Heart left ventricle (tissue), 16 donors: Measurements from ENCODE around the gene CISD2. TPM values are rescaled to one million over a fixed set of nuclear protein-coding genes. Genes with fewer than 3 reads are reported as not detected.

Experiments used
- ATAC-seq, 4 donors: fragments of 200-7000 bp; cut with Tn5 transposase; one replicate each; pipeline ENCODE4 v1.9.1; 2020 to 2022; ENCODE audit warnings: moderate library complexity in 4 of 4, mild to moderate bottlenecking in 3 of 4, moderate number of reproducible peaks in 1 of 4
- DNase-seq, 5 donors: peaks; one replicate each; pipeline ENCODE4 v3.0.0-alpha.2; 2020
- H3K27ac ChIP-seq, 12 donors: fragments of 200-600 bp; sonication (generic) in 4 of 12; one replicate each; pipeline versions ENCODE4 v1.5.0 to v1.8.0; 2016 to 2022; ENCODE audit warnings: mild to moderate bottlenecking in 2 of 12
- H3K27me3 ChIP-seq, 9 donors: fragments of 200-600 bp; sonication (generic) in 2 of 9; one replicate each; pipeline versions ENCODE4 v1.5.1 to v1.8.0; 2016 to 2022; ENCODE audit warnings: mild to moderate bottlenecking in 3 of 9
- H3K36me3 ChIP-seq, 9 donors: fragments of 200-600 bp; sonication (generic) in 2 of 9; one replicate each; pipeline versions ENCODE4 v1.5.0 to v1.8.0; 2018 to 2022; ENCODE audit warnings: mild to moderate bottlenecking in 2 of 9
- H3K4me1 ChIP-seq, 12 donors: fragments of 200-600 bp; sonication (generic) in 4 of 12; one replicate each; pipeline versions ENCODE4 v1.5.0 to v1.8.0; 2016 to 2022; ENCODE audit warnings: mild to moderate bottlenecking in 3 of 12
- H3K4me3 ChIP-seq, 12 donors: fragments of 200-600 bp; sonication (generic) in 4 of 12; one replicate each; pipeline versions ENCODE4 v1.5.0 to v1.8.0; 2017 to 2022; ENCODE audit warnings: mild to moderate bottlenecking in 9 of 12, moderate library complexity in 4 of 12
- H3K9me3 ChIP-seq, 12 donors: fragments of 200-600 bp; sonication (generic) in 4 of 12; one replicate each; pipeline versions ENCODE4 v1.5.0 to v1.8.0; 2016 to 2022; ENCODE audit warnings: mild to moderate bottlenecking in 1 of 12
- POLR2A ChIP-seq, 2 donors: fragments of 450-650 bp; IDR thresholded peaks; one replicate each; pipeline ENCODE4 v1.6.1; 2017; ENCODE audit warnings: antibody characterized with exemption in 2 of 2, mild to moderate bottlenecking in 2 of 2, moderate library complexity in 2 of 2
- WGBS, 4 donors: extraction: QIAGEN DNeasy Blood & Tissue Kit in 2 of 4; methylation state at CpG; one replicate each; pipeline versions ENCODE4 v1.1.5 to v1.1.7; 2013 to 2018; 5-methylcytosine and 5-hydroxymethylcytosine counted together
- intact Hi-C, 10 donors: fragments of 100-400 bp; cut with DNase I; formaldehyde crosslinking; loops; one replicate each; pipeline versions ENCODE4 v1.11.1 to v1.14.2; 2022
- polyA plus RNA-seq, 2 donors: library from polyadenylated mRNA; stranded (reverse); fragments of 200-250 nt; gene quantifications; one replicate each; pipeline ENCODE4 v1.2.3, GENCODE V29; 2013
- total RNA-seq, 9 donors: library from RNA; depleted of rRNA in 2 of 9; stranded (reverse); fragments of >200 nt in 2 of 9; fragmentation: NEBNext Ultra II Directional in 3 of 9; extraction: Animal tissue kit (Norgen Biotek cat#: 25700) in 3 of 9; gene quantifications; one replicate each; pipeline versions ENCODE4 v1.1.0 to v1.2.4, GENCODE V29; 2016 to 2023
- TF ChIP-seq, protein P1 (sequence below), 12 donors: fragments of 200-600 bp; sonication (generic) in 4 of 12; IDR thresholded peaks; one replicate each; pipeline versions ENCODE4 v1.5.0 to v1.8.0; 2018 to 2022; ENCODE audit warnings: antibody characterized with exemption in 12 of 12, mild to moderate bottlenecking in 5 of 12
- donor health status: ischemic (EF 13 %, LVEDD 7.1; RV severe dilation, severe dysfunction).
- donor health status: healthy with polysubstance abuse.
- donor health status: DM: no; HTN: yes; CAD: no.
- donor health status: DM: no; HTN: no; CAD: no.
- donor health status: ischemic (EF 25% LVEDD 6.9; RV normal size, moderate dysfunction).
- donor health status: ischemic (EF 25% LVEDD 5.7; RV mildly dilated, moderate dysfunction).
- donor health status: healthy.
- donor health status: DM: yes; HTN: yes; CAD: no.
- donor health status: ischemic (EF 35%, LVEDD 5.7; RV mildly dilated, moderate dysfunction).
- donor health status: nonischemic (EF 11% LVEDD 7.7; RV severe dilation, severe dysfunction).
- donor health status: DM: yes; HTN: yes; CAD: no.
- donor health status: PGD.
- donor health status: ischemic (EF 29% LVEDD 5.4; RV normal size, mild dysfunction).
- donor health status: nonischemic (EF 23%, LVEDD 6.1; RV moderate dilation, normal function).

Gene CISD2
- total and polyA plus RNA-seq, 11 donors: 9.0 to 35.8 (median 18.4) TPM

DNA sequence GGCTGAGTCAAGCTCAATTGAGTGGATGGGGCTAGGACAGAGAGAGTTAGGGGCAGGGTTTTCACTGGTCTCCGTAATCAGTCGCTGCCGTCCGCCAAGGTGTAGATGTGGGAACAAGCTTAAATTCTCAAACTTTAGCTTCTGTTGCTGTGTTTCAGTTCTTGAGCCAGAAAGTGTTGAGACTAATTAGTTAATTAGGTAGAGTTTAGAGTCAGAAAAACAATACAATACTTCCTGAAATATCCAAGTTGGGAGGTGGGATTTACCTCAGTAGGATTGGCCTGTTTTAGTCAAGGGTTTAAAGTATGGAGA lies 40.3 kb upstream of the CISD2 start:
- 0% methylated on average over 4 of the region's 4 CpGs for WGBS, 4 donors
- intact Hi-C loops: loop anchor here in 8 of 10 donors (2.0 to 10.0 kb wide), 7 partner anchors 40 to 324 kb away; partner anchors contain the start of genes CISD2 (in 4 of the 8), SLC9B1 (in 3 of the 8), MANBA (in 1 of the 8) and NFKB1 (in 1 of the 8)

GRCh38 chr4:102829803-102830202 lies 39.0 kb upstream of the CISD2 start:
- Histone ChIP-seq H3K4me3 (no peak overlapping the region), H3K9me3 (no peaks in the 10 kb centered on the region), H3K4me1 (peaks cover 0 to 31% (median 11%) of the 10 kb centered on the region in 12 donors), H3K27me3 (no peaks in the 10 kb centered on the region), H3K36me3 (peaks cover 0 to 3% (median 0%) of the 10 kb centered on the region in 9 donors), H3K27ac (peak overlapping the region in 2 of 12 donors; percentile 100)
- 91 to 96% (median 95%) methylated on average over 7 of the region's 7 CpGs for WGBS, 4 donors
- no peak for TF ChIP-seq POLR2A (IDR thresholded peaks at IDR 0.05)
- TF ChIP-seq, protein P1, sequence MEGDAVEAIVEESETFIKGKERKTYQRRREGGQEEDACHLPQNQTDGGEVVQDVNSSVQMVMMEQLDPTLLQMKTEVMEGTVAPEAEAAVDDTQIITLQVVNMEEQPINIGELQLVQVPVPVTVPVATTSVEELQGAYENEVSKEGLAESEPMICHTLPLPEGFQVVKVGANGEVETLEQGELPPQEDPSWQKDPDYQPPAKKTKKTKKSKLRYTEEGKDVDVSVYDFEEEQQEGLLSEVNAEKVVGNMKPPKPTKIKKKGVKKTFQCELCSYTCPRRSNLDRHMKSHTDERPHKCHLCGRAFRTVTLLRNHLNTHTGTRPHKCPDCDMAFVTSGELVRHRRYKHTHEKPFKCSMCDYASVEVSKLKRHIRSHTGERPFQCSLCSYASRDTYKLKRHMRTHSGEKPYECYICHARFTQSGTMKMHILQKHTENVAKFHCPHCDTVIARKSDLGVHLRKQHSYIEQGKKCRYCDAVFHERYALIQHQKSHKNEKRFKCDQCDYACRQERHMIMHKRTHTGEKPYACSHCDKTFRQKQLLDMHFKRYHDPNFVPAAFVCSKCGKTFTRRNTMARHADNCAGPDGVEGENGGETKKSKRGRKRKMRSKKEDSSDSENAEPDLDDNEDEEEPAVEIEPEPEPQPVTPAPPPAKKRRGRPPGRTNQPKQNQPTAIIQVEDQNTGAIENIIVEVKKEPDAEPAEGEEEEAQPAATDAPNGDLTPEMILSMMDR (IDR thresholded peaks at IDR 0.05): no peak
- ATAC-seq: no peak
- intact Hi-C loops: loop anchor here in 8 of 10 donors (2.0 to 10.0 kb wide), 7 partner anchors 39 to 325 kb away; partner anchors contain the start of genes CISD2 (in 4 of the 8), SLC9B1 (in 3 of the 8), MANBA (in 1 of the 8) and NFKB1 (in 1 of the 8)
- no peak for DNase-seq

More for the DNA sequence above, 40.3 kb upstream of the CISD2 start:
- no peak for ATAC-seq
- peaks cover 0 to 43% (median 24%) of the 10 kb centered on the region in 12 donors for H3K4me1 ChIP-seq
- H3K27me3 ChIP-seq: no peaks in the 10 kb centered on the region
- DNase-seq: no peak
- peaks cover 0 to 14% (median 2%) of the 10 kb centered on the region in 9 donors for H3K36me3 ChIP-seq
- no peaks in the 10 kb centered on the region for H3K9me3 ChIP-seq
- TF ChIP-seq, protein P1 (IDR thresholded peaks at IDR 0.05): no peak
- TF ChIP-seq POLR2A (IDR thresholded peaks at IDR 0.05): no peak
- H3K27ac ChIP-seq: peak overlapping the region; percentile 100
- H3K4me3 ChIP-seq: peak overlapping the region; percentile 83 to 99 (median 91)

DNA sequence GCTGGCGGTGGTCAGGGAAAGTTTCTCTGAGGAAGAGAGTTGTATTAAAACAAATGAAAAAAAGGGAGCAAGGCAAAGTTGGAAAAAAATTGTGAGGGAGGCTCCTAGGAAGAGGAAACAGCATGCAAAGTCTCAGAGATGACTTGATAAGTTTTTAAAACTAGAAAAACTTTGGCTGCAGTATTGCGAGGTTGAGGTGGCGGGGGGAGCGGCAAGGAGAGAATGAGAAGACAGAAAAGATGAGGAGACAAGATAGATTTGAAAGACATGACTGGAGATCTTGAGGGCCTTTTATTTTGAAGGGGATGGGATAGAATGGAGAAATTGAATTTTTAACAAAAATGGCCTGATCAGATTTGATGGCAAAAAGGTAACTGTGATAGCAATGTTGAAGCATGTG lies 36.7 kb upstream of the CISD2 start:
- ATAC-seq: no peak
- H3K4me3 ChIP-seq: no peak overlapping the region
- H3K9me3 ChIP-seq: no peaks in the 10 kb centered on the region
- no peak overlapping the region for H3K27ac ChIP-seq
- TF ChIP-seq, protein P1 (IDR thresholded peaks at IDR 0.05): no peak
- no peak for TF ChIP-seq POLR2A (IDR thresholded peaks at IDR 0.05)
- intact Hi-C loops: no loop called here
- 86 to 92% (median 88%) methylated on average over 4 of the region's 4 CpGs for WGBS, 4 donors
- no peaks in the 10 kb centered on the region for H3K27me3 ChIP-seq
- H3K4me1 ChIP-seq: peaks cover 0 to 30% (median 11%) of the 10 kb centered on the region in 12 donors
- no peaks in the 10 kb centered on the region for H3K36me3 ChIP-seq
- DNase-seq: no peak

DNA sequence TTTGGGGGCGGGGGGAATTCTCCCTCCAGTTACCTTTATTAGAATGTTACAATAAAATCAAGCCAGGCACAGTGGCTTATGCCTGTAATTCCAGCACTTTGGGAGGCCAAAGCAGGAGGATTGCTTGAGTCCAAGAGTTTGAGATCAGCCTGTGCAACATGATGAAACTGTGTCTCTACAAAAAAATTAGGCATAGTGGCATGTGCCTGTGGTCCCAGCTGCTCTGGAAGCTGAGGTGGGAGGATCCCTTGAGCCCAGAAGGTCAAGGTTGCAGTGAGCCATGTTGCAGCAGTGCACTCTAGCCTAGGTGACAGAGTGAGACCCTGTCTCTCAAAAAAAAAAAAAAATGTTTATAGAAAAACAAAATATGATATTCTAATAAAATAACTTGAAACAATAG lies 36.1 kb upstream of the CISD2 start:
- H3K4me1 ChIP-seq: peaks cover 0 to 30% (median 11%) of the 10 kb centered on the region in 12 donors
- TF ChIP-seq, protein P1 (IDR thresholded peaks at IDR 0.05): no peak
- TF ChIP-seq POLR2A (IDR thresholded peaks at IDR 0.05): no peak
- WGBS, 4 donors: 83 to 97% (median 90%) methylated on average over 1 of the region's 1 CpG
- intact Hi-C loops: no loop called here
- no peak for ATAC-seq
- H3K9me3 ChIP-seq: no peaks in the 10 kb centered on the region
- H3K36me3 ChIP-seq: no peaks in the 10 kb centered on the region
- DNase-seq: no peak
- no peak overlapping the region for H3K27ac ChIP-seq
- H3K27me3 ChIP-seq: no peaks in the 10 kb centered on the region
- H3K4me3 ChIP-seq: no peak overlapping the region
